HEK293 (cell line): ENCODE data around the gene NPR3.

Experiments
- CTCF ChIP-seq: fragments of 450-650 bp; formaldehyde crosslinking; IDR thresholded peaks from 2 replicates; pipeline ENCODE4 v1.5.1; 2016; ENCODE audit warnings: missing biosample characterization, missing genetic modification characterization
- KLF1 ChIP-seq: fragments of 450-650 bp; formaldehyde crosslinking; IDR thresholded peaks from 2 replicates; pipeline ENCODE4 v1.5.1; 2016; ENCODE audit warnings: missing biosample characterization, missing genetic modification characterization
- KLF9 ChIP-seq: fragments of 450-650 bp; formaldehyde crosslinking; IDR thresholded peaks from 2 replicates; pipeline ENCODE4 v1.5.1; 2016; ENCODE audit warnings: missing biosample characterization, missing genetic modification characterization, low read depth
- PATZ1 ChIP-seq: fragments of 450-650 bp; formaldehyde crosslinking; IDR thresholded peaks from 2 replicates; pipeline ENCODE4 v1.5.1; 2016; ENCODE audit warnings: missing biosample characterization, missing genetic modification characterization
- SP2 ChIP-seq: fragments of 450-650 bp; formaldehyde crosslinking; IDR thresholded peaks from 2 replicates; pipeline ENCODE4 v1.5.1; 2016; ENCODE audit warnings: missing biosample characterization, missing genetic modification characterization
- ZNF354C ChIP-seq: fragments of 450-650 bp; formaldehyde crosslinking; IDR thresholded peaks from 2 replicates; pipeline ENCODE4 v1.5.1; 2016; ENCODE audit warnings: missing biosample characterization, missing genetic modification characterization, low read depth, borderline replicate concordance
- ZNF777 ChIP-seq: fragments of 450-650 bp; formaldehyde crosslinking; IDR thresholded peaks from 2 replicates; pipeline ENCODE4 v1.5.1; 2017; ENCODE audit warnings: missing biosample characterization, missing genetic modification characterization, borderline replicate concordance
- TF ChIP-seq, protein P1 (sequence below): fragments of 450-650 bp; formaldehyde crosslinking; IDR thresholded peaks from 2 replicates; pipeline ENCODE4 v1.5.1; 2016; ENCODE audit warnings: missing biosample characterization, missing genetic modification characterization
- TF ChIP-seq, protein P2 (sequence below): fragments of 450-650 bp; formaldehyde crosslinking; IDR thresholded peaks from 2 replicates; pipeline ENCODE4 v1.5.1; 2016; ENCODE audit warnings: missing biosample characterization, missing genetic modification characterization

GRCh38 chr5:32765266-32765665 is 54.1 kb downstream of the NPR3 start:
- TF ChIP-seq PATZ1 (tag by site-specific recombination) = no peak
- no peak for TF ChIP-seq ZNF777 (tag by site-specific recombination)
- no peak for TF ChIP-seq KLF9
- no peak for TF ChIP-seq KLF1 (tag by site-specific recombination)
- no peak for TF ChIP-seq CTCF
- TF ChIP-seq SP2 (tag by site-specific recombination) = no peak
- TF ChIP-seq ZNF354C (tag by site-specific recombination) = no peak
- TF ChIP-seq, protein P1, sequence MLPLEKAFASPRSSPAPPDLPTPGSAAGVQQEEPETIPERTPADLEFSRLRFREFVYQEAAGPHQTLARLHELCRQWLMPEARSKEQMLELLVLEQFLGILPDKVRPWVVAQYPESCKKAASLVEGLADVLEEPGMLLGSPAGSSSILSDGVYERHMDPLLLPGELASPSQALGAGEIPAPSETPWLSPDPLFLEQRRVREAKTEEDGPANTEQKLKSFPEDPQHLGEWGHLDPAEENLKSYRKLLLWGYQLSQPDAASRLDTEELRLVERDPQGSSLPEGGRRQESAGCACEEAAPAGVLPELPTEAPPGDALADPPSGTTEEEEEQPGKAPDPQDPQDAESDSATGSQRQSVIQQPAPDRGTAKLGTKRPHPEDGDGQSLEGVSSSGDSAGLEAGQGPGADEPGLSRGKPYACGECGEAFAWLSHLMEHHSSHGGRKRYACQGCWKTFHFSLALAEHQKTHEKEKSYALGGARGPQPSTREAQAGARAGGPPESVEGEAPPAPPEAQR (tag by site-specific recombination) = no peak
- TF ChIP-seq, protein P2, sequence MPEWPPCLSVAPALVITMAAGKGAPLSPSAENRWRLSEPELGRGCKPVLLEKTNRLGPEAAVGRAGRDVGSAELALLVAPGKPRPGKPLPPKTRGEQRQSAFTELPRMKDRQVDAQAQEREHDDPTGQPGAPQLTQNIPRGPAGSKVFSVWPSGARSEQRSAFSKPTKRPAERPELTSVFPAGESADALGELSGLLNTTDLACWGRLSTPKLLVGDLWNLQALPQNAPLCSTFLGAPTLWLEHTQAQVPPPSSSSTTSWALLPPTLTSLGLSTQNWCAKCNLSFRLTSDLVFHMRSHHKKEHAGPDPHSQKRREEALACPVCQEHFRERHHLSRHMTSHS = no peak
